ENCODE measurements around the gene CYP3A5.
"Not testable (repeated sequence)": the region's sequence is repeated elsewhere in the genome, so short reads cannot be mapped to it uniquely, and the experiment has no call there.

Gene CYP3A5

GRCh38 chr7:99642027-99642426, 37.8 kb downstream of the CYP3A5 start:
- peak; percentile 59 for DNase-seq (ENCODE audit: low spot score)

DNA sequence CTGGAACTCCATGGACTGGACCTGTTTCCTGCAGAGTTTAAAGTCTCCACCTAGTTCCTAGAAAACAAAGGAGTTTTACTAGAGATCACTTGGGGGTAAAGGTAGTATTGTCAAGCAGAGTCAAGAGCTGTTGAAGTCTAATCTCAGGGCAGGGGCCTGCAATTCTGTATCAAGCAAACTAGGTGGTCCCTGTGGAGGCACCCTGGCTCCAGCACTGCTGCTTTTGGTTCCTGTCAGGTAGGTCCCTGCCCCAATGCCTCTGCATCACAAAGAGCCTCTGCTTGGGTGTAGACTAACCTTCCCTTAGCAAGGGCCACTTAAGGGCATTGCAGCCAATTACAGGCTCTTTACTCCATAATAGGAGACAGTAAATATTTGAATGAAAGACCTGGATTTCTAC, 40.5 kb downstream of the CYP3A5 start:
- DNase-seq (ENCODE audit: low spot score): no peak

DNA sequence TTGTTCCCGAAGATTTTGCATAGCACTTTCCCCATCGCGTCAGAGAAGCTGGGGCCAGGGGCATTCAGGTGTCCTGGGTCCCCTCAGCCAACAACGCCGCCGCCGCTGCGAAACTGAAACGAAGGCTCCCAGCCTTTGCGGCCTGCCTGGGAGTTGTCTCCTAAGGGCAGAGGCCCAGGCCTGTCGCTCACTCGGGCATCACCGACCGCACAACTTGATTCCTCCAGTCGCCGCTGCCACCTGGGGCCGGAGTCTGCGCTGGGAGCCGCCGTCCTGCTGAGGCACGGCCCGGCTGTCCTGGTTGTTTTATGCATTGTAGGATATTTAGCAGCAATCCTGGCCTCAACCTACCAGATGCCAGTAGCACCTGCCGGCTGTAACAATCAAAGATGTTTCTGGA, 41.1 kb downstream of the CYP3A5 start:
- no peak for DNase-seq (ENCODE audit: low spot score)

DNA sequence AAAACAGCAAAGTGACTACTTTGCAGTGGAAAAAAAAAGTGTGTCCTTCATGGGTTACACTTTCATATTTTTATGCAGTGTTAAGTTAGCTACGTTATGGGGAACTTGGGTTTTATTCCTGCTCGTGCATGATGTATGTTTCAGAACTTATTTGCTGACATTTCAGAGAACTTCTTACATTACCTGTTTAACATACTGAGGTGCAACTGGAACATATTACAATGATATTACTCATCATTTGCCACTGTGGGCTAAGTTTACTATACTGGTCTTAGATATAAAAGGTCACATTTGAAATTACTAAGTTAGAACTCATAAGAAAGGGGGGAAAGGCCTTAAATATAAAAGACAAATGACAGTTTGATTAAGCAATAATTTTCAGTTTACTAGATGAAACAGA, 42.4 kb downstream of the CYP3A5 start:
- not testable (repeated sequence) for DNase-seq (ENCODE audit: low spot score)

DNA sequence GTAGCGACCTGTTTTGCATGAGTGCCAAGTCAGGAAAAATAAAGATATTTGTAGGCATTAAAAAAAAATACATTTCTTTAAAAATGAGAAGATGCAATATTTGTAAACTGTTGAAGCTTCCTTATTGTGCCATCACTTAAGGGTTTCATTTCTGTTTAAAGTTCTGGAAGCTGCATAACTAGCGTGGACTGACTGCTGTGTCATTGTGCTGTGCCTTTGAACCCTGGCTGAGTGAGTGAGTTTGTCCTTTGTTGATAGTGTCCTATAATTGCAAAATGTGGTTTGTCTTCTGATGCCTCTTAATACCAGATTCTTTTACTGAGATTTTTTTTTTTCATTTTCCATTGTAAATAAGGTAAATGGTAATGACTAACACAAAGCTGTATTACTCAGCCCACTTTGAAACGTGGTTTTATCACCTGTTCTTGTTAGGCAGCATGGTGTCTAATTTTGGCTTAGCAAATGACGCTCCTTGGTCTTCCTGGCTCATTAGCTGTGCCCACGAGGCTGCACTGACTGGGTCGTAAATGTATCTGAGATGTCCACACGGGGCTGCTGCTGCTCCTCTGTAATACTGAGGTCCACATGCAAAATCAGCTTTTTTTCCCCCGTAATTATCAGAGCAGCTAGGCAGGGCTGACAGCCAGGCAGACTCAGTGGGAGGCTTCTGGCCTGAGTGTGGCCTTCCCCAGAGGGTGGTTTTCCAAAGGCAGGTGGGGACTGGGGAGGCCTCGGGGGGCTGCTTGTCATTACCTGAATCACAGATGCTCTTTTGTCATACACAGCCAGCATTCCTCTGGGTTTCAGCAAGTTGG, 48.3 kb downstream of the CYP3A5 start:
- peak; percentile 83 for DNase-seq (ENCODE audit: low spot score)

GRCh38 chr7:99629643-99630042, 50.2 kb downstream of the CYP3A5 start:
- DNase-seq (ENCODE audit: low spot score): no peak

- no peak for DNase-seq (ENCODE audit: low spot score)
Observed at GRCh38 chr7:99628471-99629465, 51.0 kb downstream of the CYP3A5 start.

- no peak for DNase-seq (ENCODE audit: low spot score)
Observed at GRCh38 chr7:99627513-99627912, 52.3 kb downstream of the CYP3A5 start.

GRCh38 chr7:99626661-99627060, 53.1 kb downstream of the CYP3A5 start:
- no peak for DNase-seq (ENCODE audit: low spot score)

DNA sequence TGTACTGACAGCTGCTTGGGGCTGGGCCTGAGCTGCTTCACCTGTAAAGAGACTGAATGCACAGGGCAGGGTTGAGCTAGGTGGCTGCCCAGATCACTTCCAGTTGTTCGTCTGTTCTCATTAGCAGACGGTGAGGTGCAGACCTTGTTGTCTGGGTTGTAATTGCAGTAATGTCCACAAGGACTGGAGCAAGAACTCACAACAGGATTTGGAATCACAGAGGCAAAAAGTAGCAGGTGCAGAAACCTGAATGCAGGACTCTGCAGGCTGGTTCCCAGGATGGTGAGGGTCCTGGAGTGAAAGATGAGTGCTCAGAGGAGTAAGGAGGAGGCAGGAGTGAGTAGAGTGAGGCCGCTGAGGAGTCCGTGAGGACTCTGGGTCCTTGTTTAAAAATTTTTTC, 53.8 kb downstream of the CYP3A5 start:
- no peak for DNase-seq (ENCODE audit: low spot score)

DNA sequence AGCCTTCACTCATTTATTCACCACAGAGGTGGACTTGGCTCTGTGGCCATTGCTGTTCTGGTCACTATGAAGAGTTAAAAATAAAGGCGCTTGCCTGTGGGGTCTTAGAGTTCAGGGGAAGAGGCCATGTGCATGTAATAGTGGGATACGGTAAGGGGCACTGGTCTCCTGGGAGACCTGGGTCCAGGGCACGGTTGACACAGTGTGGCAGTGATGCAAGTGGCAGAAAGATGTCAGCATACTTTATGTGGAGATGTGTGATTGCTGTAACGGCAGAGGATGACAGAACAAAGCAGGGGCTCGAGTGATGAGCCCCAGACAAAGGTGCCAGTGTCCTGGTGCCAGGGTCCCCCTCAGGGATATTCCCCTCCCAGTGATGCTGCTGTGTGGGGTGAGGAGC, 54.5 kb downstream of the CYP3A5 start:
- no peak for DNase-seq (ENCODE audit: low spot score)

DNA sequence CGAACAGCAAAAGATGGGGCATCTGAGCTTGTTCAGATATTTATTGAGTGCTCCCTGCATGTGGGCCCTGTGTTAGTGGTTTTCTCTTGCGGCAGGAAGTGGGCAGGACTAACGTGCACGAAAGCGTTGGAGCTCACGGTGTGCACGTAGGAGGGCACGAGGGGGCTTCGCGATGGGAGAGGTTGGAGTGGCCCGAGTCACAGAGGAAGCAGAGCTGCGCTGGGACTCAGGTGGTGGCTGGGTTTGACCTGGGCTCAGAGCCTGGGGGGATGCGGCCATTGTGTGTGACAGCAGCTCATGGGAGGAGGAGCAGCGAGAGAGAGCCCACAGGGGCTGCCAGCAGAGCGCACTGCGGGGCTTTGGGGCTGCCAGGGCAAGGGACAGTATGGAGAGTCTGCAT, 55.3 kb downstream of the CYP3A5 start:
- DNase-seq (ENCODE audit: low spot score): no peak

DNA sequence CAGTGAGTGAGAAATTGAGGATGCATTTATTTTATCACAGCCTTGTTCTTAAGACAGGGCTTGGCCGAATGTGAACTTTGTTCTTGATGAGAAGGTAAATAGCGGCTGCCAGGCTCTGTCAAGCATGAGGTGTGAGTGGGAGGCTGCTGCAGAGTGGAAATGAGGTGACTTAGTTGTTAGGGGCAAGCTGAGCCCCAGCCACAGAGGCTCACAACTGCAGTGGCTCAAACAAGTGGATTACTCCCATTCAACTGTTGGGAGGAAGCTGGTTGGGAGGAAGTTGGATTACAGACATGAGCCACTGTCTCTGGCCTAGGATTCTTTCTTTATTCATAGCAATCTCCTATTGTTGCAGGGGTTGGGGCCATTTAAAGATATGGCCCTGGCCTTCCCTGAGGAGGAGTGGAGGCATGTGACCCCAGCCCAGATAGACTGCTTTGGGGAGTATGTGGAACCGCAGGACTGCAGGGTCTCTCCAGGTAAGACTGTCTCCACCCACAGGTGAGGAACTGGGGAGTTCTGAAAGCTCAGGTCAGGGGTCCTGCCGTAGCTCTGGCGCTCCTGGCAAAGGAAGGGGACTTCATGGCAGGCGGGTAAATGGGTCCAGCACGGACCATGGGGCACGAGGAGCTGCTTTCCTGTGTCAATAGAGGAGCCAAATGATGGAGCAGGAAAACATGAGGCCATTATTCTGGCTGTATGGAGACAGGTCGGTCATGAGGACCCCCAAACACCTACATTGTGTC, 55.9 kb downstream of the CYP3A5 start:
- DNase-seq (ENCODE audit: low spot score): no peak

- DNase-seq (ENCODE audit: low spot score): no peak
Observed at GRCh38 chr7:99623091-99623693, 56.6 kb downstream of the CYP3A5 start.

GRCh38 chr7:99622596-99622995, 57.2 kb downstream of the CYP3A5 start:
- no peak for DNase-seq (ENCODE audit: low spot score)

- no peak for DNase-seq (ENCODE audit: low spot score)
Observed at GRCh38 chr7:99621271-99621670, 58.5 kb downstream of the CYP3A5 start.

- no peak for DNase-seq (ENCODE audit: low spot score)
Observed at GRCh38 chr7:99619571-99620130, 60.1 kb downstream of the CYP3A5 start.

DNA sequence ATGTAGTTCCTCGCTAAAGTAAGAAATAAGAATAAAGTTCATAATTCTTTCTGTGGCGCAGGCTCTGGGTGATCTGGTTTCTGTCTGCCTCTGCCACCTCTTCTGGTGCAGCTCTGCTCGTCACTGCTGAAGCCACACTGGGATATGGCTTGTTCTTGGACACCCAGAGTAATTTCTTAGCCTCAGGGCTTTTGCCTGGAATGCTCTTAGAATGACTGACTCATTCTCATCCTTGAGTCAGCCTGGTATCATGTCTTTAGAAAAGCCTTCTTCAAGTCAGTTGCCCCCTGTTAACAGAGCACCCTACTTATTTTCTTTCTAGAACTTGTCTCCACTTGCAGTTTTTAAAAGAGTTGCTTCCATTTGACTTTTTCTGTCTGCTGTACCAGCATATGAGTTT, 61.1 kb downstream of the CYP3A5 start:
- DNase-seq (ENCODE audit: low spot score): peak; percentile 72

GRCh38 chr7:99617192-99617781, 62.5 kb downstream of the CYP3A5 start:
- DNase-seq (ENCODE audit: low spot score): no peak

DNA sequence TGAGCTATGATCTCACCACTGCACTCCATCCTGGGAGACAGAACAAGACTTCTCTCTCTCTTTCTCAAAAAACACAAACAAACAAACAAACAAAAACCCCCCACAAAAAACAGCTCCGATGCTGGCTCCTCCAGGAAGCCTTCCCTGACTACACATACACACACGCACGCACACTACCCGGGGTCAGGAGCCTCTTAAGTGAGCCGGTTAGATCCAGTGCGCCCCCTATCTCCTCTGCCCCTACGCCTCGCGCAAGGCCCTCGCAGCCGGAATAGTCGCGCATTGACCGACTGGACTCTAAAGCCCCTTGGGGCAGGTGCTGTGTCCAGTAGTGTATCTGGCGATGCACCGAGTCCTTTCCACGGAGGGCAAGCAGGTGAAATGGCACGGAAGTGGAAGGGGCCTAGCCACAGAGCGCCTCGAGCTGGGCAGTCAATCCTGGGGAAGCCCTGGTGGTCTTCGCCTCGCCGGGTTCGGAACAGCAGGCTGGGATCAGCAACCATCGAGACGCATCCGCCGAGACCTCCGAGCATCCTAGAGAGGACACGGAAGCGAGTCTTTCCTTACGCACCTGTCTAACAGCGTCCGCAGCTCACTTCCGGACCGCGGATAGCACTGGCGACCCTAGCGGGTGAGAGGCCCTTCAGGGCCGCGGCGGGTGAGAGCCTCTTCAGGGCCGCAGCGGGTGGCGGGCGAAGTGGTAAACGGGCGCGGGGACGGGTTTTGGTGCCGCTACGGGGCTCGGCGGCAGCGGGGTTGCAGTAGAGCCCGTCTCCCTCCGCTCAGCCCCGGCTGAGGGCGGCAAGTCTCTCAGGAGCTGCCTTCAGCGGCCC, 63.2 kb downstream of the CYP3A5 start, which contains the start of gene ZSCAN25:
TSS of gene ZSCAN25 (plus strand) at position 588 of the 833 bp plus-strand sequence. CDS start 2,661 bp downstream, outside the sequence.
- peak; percentile 94 for DNase-seq (ENCODE audit: low spot score)
